ENCODE results near the gene EXOSC9.
"Not testable (repeated sequence)": the region's sequence is repeated elsewhere in the genome, so short reads cannot be mapped to it uniquely, and the experiment has no call there.

The EXOSC9 gene, protein sequence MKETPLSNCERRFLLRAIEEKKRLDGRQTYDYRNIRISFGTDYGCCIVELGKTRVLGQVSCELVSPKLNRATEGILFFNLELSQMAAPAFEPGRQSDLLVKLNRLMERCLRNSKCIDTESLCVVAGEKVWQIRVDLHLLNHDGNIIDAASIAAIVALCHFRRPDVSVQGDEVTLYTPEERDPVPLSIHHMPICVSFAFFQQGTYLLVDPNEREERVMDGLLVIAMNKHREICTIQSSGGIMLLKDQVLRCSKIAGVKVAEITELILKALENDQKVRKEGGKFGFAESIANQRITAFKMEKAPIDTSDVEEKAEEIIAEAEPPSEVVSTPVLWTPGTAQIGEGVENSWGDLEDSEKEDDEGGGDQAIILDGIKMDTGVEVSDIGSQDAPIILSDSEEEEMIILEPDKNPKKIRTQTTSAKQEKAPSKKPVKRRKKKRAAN

DNA sequence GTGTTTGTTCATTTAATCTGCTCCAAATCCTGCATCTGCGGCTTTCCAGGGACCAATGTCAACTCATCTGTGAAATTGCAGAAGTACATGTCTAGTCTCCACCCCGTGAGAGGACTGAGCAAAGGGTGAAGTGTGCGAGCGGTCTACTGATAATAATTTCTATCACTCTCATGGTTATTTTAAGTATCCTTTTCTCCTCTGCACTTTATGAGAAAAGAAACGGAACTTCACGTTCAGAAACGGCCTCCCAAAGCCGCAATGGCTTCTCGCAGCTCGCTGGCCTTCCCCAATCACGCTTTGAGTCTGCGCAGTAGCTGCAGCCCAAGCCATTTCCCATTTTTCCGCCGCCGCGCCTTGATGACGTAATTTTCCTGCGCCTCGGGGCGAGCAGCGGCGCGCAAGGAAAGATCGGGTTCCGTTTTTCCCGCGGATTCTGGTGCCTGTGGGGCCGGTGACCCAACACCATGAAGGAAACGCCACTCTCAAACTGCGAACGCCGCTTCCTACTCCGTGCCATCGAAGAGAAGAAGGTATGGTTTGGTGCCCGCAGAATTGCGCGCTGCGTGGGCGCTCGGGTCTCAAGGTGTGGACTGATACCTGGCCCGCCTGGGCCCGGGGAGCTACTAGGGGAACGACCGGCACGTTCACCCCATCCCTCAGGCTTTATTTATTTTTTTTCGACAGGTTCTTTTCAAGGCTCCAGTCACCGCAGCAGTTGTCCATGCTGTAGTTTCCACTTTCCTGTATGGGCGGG lies at the start of gene EXOSC9:
Gene EXOSC9 (plus strand): TSS at position 363 of the 754 bp plus-strand sequence. CDS start 102 bp downstream, at position 465.
- DNase-seq, result peak; percentile 95

DNA sequence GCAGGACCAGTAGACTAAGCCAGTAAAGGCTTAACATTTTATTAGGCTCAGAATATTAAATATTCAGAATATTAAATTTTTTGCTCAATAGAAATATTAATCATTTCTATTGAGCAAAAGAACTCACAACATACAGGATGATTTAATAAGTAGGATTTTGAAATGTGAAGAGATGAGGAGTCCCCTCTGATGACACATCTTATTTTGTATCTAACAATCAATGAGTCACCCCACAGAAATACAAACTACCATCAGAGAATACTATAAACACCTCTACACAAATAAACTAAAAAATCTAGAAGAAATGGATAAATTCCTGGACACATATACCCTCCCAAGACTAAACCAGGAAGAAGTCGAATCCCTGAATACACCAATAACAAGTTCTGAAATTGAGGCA lies 49.0 kb upstream of the EXOSC9 start:
- DNase-seq, result not testable (repeated sequence)

DNA sequence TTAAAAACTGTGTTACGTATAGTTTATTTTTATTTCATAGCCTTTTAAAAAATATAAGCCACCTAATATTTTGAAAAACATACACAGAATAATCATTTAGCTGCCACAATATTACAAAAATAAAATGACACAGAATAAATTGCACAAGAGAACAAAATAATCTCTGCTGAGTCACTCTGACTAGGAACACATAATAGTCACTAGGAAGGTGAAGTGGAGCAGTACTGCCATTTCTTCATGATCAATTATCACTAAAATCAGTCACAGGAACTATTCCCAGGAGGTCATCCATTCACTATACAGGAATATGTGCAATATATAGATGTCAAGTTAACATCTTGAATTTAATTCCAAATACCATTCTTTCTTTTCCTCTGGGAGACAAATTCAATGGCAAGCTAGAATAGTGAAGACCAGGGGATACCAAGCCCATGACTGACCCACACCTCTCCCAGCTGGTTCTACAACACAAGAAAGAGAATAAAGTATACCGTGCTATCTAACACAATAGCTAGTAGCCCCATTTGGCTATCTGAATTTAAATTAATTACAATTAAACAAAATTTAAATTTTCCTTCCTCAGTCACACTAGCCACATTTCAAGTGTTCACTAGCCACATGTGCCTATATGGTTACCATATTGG lies 42.1 kb upstream of the EXOSC9 start:
- no peak for DNase-seq

DNA sequence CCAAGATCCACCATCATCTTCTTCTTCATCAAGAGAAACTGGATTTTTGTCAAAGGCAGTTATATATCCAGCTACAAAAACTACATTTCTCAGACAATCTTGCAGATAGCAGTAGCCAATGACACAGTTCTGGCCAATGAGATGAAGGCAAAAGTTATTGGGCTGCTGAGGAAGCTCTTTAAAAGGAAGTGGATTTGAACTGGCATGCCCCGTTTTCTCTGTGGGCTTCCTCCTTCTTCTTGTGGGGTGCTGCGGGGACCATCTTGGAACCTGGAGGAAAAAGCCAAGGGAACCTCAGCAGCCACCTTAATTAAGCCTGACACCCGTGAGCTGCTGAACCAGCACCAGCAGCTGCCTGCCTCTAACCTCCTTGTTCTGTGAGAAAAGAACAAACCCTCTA lies 40.9 kb upstream of the EXOSC9 start:
- DNase-seq, result no peak

DNA sequence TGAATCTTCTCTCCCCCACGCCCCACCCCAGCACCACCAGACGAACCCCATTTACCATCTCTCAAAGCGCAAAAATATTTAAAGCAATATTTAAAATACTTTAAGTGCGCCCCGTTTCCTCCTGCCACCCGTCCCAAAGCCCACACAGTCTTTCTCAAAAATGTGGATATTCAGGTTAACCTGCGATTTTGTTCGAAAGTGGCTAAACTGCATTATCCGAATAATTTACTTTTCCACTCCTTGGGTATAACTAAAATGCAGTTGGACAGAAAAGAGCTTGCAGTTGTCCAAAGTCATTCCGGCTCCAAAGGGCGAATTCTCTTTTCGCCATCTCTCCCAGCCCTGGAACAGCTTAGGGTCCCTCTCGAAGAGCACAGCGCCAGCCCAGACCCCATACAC lies 36.8 kb upstream of the EXOSC9 start:
- DNase-seq, result no peak

DNA sequence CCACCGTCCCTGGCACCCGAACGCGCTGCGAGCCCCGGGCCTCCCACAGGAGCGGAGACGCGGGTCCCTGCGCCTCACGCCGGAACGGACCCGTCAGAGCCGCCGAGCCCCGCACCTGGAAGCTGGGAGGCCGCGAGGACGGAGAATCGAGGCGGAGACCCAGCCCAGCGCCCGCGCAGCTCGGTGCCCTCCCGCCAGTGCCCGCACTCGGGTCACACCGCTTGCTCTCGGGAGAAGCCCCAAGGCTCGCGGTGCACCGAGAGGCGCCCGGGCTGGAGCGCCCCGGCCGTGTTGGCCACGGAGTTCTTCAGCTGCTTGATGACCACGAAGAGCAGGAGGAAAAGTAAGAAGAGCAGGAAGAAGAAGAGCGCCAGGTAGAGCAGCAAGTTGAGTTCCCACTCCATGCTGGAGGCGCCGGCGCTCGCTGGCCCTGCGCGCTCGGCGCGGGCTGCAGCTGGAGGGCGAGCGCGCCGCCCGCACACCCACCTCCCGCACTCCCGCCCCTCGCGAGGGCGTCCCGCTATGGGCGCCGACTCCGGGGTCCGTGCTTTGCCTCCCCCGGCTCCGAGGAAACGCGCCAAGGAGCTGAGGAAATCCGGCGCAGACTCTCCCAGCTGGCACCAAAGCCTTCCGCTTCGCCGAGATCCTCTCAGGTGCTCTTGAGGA lies 36.3 kb upstream of the EXOSC9 start, which contains the start of gene SMIM43:
Gene SMIM43 (minus strand): TSS at position 463 of the 666 bp plus-strand sequence. CDS start 59 bp downstream, at position 404.
- DNase-seq, result no peak

DNA sequence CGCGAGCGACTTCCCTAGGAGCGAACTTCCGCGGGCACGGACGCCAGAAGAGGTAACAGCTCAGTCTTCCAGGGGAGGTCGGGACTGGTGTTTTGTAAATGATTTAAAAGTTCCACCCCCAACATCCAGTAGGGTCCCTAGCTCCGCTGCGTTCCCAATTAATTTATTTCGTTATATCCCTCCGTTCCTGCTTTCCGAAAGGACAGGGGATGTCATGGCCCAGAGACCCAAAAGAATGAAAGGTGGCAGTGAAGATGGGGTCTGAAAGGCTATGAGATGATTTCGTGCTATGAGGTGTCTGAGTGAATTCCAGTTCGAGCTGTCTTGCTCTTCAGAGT lies 35.8 kb upstream of the EXOSC9 start:
- DNase-seq, result no peak

DNA sequence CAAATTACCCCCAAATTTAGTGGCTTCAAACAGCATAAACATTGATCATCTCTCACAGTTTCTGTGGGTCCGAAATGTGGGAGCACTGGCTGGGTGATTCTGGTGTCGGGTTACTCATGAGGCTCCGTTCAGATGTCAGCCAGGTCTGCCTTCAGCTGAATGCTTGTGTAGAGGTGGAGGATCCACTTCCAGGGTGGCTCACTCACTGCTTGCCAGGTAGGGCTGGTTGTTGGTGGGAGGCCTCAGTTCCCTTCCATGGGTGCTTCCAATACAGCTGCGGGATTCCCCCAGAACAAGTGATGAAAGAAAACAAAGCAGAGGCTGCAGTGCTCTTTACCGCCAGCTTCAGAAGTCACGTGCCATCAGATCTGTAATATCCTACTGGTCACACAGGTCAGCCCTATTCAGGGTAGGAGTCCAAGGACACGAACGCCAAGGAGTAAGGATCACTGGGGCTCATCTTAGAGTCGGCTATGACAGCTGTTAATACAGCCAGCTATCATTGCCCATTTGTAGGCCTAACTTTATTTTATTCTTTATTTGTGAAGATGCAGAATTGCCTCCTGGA lies 35.1 kb upstream of the EXOSC9 start:
- no peak for DNase-seq

DNA sequence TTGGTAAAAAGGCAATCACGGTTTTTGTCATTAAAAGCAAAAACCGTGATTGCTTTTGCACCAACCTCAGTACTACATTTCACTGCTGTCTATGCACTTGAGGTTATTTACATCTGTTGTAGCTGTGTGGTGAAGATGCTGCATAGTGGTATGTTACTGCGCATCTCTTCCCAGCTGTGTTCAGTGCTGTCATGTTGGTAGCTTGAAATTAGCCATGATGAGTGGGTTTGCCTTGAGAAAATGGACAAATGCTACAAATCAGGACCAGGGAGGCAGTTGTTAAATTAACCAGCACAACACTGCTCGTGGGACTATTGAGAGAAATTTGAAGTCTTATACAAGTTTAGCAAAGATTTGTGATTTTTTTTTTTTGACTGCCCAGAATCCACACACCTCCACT lies 34.0 kb upstream of the EXOSC9 start:
- no peak for DNase-seq

DNA sequence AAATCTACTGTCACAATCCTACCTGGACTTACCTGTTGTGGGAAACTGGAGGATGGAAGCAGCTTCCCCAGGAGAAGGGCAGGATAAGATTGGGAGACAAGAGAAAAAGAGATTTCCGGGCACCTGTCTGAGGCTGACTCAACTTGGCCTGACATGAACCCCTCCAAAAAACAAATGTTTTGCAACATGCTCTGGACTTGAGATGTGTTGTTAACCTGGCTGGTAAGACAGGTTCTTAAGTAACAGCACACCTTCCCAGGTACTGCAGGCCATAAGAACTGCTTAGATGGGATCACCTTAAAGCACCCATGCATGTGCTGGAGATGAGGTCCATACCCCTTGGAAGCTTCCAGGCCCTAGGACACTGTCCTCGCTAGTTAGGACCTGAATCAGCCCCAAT lies 31.8 kb upstream of the EXOSC9 start:
- no peak for DNase-seq

DNA sequence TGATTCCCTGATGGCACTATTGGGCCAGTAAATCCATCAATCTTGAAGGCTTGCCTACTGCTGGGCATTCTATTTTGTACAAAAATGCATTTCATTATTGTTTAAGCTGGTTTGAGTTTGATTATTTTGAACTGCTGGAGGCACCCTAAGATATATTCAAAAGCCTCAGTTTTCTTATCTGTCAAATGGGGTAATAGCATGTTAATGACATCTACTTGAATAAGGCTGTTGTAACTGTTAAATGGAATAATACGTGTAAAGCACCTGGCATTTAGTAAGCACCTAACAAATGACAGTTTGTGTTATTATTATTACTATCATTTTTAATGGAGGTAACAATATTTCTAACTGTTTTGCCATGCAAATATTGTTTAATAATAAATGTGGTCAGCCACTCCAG lies 29.3 kb upstream of the EXOSC9 start:
- no peak for DNase-seq

DNA sequence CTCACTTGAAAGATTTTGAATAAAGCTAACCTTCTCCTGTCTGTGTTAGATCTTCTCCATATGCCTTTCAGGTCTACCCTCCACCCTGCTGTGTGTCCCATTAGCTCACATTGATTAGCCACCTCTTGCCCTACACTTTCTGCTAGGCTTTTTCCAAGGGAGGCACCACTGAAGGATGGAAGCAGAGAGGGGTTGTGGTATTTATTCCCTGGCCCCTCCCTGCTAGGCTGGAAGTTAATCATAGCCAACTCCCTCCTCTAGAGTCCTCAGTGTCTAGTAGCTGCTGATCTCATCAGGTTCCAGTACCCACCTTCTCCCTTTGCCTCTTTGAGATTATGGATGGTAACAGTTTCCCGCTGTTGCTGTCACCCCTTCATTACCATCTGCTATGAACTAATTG lies 27.2 kb upstream of the EXOSC9 start:
- no peak for DNase-seq

DNA sequence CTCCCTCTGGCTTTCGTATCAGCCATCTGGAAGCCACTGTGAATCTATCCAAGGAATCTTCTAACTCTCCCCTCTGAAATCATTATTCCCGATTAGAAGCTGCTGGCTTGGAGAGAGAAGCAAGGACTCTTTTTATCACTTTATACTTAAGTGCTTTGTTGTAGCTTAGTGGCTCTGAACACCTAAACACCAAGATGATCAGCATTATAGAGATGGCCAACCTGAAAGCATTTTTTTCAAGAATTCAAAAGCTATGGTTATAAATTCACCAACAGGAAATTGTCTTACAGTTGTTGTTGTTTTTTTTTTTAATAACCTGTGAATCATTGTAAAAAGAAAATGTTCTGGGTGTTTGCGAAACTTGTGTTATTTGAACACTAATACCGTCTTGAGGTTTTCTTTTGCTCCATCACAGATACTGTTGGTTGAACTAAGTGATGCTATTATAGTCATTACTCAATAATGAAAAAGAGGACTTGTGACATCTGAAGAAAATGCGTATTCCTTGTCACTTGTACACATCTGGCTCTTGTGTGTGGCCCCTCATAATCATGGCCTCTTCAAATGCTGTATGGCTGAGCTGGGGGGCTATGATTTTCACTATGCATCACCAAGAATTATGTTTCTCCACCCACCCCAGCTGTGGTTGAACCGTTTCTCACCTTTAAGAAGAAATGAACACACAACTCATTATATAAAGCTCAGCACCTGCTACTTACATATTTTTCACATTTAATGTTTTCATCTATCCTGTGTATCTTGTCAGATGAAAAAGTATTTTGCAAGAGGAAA lies 24.3 kb upstream of the EXOSC9 start:
- no peak for DNase-seq

DNA sequence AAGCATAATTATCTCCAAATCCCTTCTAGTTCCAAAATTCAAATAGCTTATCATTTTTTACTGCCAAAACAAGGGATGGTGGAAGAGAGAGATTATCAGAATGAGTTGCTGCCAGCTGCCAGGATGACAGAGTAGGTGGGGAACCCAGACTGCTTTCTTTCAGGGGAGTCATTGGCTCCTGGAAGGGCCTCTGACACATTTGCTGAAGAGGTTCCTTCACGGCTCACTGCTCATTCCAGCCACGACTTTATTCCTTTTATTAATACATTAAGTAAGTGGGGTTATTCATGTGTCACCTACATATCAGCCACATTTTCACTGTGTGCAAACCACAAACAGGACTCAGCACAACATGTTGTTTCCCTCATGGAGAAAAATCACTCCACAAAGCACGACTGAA lies 23.5 kb upstream of the EXOSC9 start:
- no peak for DNase-seq

DNA sequence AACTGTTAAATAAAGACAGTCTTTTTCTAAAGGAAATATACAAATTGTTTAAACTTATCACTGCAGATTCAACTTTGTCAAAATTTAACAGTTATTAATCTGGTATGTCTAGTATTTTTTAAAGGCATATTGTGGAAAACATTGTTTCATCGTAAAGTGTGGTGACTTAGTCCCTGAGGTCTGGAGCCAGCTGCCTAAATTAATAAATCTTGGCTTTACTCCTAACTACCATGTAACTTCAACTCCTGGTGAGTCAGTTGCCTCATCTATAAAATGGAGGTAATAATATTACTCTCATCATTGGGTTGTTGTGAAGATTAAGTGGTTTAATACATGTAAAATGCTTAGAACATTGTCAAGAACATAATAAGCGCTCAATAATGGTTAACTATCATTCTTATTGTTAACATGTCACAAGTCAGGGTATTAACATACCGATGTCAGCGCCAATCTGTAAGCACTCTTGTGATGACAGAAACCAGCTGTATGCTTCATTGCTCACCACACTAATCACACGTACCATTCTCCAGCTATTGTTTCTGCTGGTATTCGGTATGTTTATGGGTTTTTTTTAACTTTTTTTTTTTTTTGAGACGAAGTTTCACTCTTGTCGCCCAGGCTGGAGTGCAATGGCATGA lies 22.0 kb upstream of the EXOSC9 start:
- DNase-seq, result no peak

DNA sequence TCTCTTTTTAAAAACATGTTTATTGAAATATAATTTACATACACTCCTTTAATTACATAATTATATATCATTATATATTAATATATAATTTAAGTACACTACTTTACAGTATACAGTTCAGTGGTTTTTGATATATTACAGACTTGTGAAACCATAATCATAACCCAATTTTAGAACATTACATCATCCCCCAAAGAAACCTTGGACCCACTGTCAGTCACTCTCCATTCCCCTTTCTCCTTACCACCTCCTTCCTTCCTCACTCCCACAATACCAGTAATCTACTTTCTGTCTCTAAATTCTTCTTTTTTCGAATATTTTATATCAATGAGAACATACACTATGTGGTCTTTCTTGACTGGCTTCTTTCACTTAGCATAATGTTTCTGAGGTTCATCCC lies 17.9 kb upstream of the EXOSC9 start:
- DNase-seq, result no peak

DNA sequence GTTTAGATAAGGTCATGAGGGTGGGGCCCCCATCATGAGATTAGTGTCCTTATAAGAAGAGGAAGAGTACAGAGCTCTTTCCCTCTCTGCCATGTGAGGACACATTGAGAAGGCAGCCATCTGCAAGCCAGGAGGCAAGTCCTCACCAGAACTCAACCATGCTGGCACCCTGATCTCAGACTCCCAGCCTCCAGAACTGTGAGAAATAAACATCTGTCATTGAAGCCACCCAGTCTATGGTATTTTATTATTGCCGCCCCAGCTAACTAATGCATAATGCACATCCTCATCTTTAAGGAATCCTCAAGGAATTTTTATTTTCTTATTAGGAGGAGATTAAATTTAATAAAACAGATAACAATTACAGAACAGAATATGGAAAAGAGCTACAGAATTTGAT lies 16.7 kb upstream of the EXOSC9 start:
- DNase-seq, result no peak

DNA sequence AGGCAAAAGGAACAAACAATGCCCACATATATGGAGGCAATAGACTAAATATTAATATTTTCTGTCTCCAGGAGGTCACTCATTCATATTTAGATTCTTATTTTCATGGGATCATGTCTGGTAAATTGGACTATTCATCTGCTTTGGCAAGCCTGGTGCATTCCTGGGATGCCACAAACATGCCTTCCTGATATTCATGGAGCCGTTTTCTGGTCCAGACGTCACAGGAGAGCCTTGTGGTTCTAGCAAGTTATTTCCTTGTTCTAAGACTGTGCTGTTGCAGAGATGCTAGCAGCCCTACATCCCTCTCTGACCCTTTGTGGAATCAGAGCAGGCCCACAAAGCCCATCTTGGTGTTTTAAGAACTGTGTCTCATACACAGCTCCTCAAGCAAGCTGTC lies 16.1 kb upstream of the EXOSC9 start:
- no peak for DNase-seq

DNA sequence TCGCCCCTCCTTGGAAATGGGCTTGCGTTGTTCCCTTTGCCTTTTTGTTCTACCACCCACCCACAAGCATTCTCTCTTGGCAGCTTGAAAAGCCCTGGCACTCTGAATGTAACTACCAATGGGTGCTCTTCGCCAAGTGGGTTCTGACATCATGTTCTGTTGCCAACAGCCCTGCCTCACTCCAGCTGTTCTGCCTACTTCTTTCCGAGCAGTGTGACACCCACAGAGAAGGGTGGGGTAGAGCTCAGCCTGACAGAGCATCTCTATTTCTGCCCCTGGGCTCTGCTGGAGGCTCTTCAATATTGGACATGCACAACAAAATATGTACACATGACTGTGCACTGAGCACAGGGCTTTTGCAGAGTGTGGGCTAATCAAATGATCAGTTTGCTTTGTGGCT lies 15.6 kb upstream of the EXOSC9 start:
- DNase-seq, result no peak

DNA sequence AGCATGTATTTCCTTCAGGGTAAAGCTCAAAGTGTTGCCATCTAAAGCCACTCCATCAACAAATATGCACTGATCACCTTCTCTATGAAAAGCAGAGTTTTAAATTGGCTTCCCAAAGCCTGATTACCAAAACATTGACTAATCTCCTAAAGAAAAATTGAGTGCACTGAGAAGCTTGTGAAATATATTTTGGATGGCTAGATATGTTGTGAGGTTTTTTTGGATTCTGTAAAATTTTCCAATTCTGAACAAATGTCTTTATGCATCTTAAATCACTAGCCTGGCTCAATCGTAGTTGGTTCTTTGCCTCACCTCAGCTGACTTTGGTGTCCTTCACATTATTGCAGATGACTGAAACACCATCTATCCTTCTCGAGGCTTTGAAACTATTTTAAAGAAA lies 14.9 kb upstream of the EXOSC9 start:
- DNase-seq, result no peak

DNA sequence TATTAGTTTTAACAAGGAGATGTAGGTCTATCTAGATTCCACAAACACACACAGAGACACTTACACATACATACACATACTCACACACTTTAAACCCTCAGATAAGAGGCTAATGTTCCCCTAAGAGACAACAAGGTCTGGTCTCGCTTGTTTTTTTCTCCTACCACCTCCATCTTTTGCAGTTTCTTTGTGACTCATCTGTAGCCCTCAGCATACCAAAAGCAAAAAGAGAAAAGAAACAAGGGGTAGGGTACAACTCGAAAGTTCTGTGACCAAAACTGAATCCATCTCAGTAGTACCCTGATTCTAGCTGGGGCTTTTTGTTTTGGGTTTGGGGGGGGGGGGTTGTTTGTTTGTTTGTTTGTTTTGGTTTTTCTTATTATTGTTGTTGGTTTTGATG lies 12.2 kb upstream of the EXOSC9 start:
- DNase-seq, result no peak

DNA sequence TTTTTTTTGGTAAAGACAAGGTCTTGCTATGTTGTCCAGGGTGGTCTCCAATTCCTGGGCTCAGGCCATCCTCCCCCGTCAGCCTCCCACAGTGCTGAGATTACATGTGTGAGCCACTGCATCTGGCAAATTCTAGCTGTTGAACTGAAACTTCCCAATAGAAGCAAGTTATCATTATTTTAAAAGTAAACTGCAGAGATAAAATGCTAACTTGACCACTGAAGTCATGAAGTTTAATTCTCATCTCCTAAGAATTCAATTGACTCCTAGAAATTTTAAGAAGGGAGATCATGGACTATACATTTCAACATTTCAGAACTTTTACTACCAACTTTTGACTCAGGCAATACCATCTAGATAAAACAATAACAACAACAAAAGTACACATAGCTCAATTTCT lies 11.7 kb upstream of the EXOSC9 start:
- no peak for DNase-seq
